ENCODE data around the gene NXN.
"Not testable (repeated sequence)": the region's sequence is repeated elsewhere in the genome, so short reads cannot be mapped to it uniquely, and the experiment has no call there.

NXN gene

GRCh38 chr17:887551-888209, 91.9 kb downstream of the NXN start:
- no peak for DNase-seq (ENCODE audit: low spot score)

- no peak for DNase-seq (ENCODE audit: low spot score)
Observed at GRCh38 chr17:885971-886571, 93.5 kb downstream of the NXN start.

DNA sequence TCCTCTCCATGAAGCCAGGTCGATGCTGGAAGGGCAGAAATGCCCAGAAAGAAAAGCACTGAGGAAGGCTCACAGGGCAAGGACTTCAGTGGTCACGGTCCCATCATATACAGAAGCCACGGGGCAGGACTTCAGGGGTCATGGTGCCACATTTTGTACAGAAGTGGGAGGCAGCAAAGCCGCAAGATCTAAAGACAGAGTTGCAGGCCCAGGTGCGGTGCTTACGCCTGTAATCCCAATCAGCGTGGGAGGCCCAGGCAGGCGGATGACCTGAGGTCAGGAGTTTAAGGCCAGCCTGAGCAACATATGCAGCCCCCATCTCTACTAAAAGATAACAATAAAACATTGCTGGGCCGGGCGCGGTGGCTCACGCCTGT, 96.0 kb downstream of the NXN start:
- DNase-seq (ENCODE audit: low spot score): no peak

GRCh38 chr17:882827-883585, 96.6 kb downstream of the NXN start:
- no peak for DNase-seq (ENCODE audit: low spot score)

DNA sequence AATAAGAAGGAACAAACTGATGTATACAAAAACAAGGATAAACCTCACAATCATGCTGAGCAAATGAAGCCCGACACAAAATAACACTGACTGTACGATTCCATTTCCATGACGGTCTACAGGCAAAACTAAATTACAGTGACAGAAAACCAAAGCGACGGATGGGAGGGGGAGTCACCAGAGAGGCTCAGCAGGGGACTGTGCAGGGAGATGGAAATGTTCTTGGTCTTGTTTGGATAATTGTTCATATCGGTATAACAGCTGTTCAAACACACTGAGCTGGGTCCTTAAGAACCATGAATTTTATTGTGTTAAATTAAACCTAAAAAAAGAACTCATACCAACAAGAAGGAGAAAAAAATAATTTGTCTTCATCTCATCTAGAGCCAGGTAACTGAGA, 97.8 kb downstream of the NXN start:
- no peak for DNase-seq (ENCODE audit: low spot score)

DNA sequence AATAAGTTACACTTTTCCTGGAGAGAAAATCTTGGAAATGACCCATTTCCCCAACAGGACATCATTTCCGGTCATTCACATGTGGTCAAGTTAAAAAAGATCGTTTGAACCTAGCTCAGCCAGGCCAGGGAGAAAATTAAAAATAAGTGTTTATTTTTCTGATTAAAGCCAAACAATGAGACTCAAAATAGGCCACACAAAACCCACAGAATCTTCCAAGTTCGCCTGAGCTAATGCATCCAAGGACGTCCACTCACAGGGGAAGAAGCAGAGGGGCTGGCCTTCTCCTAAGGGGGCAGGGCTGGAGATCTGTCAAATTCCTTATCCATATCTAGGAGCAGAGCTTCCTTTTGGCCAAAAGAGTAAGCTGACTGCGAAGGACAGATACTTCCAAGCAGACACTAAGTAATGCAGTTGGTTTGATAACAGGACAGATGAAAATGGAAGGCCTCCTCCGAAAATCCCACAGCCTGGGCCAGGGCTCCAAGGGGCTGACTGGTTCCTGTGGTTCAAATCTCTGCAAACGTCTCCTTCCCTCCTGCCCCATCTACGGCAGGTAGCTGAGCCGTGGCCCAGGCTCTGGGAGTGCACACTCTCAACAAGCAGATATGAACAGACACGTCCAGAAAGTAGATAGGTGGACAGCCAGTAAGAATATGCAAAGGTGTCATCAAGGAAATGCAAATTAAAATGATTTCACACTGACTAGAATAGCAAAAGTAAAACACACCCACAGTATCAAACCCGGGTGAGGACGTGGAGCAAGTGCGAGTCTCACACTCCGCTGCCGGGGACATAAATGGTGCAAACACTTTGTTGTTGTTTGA, 98.9 kb downstream of the NXN start:
- DNase-seq (ENCODE audit: low spot score): no peak

- DNase-seq (ENCODE audit: low spot score): no peak
Observed at GRCh38 chr17:879546-880442, 99.8 kb downstream of the NXN start.

DNA sequence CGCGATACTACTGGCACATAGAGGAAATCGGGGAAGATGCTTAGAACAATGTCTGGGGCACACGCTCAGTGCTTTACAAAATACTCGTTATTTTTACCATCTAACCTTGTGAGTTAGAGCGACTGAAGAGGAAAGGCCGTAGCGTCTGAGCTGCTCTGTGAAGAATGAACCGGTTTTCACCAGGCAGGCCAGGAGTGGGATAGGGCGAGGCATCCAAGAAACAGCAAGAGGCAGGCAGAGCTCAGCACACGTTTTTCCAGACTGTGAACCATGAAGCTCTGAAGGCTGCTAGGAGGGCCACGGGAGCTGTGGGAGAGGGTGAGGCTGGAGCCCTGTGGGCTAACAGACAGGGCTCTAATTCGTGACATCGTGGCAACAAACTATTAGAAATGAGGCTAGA, 101.9 kb downstream of the NXN start:
- no peak for DNase-seq (ENCODE audit: low spot score)

DNA sequence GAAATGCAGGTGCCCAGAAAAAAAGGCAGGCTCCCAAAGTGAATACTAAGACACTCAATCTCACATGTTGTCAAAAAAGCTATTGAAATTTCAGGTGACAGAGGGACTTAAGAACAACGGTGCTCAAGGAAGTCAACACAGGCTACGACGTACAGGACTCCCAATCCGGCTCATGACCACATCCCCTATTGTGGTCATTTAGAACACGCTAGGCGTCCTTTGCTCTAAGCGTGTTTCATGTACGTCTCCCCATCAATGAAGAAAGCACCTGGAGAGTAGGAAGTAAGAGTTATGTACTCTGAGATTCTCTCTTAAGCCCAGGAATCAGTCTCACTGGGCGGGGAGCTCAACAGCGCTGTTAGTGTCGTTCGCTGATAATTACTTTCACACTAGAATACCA, 103.3 kb downstream of the NXN start:
- DNase-seq (ENCODE audit: low spot score): no peak

GRCh38 chr17:874590-874989, 105.0 kb downstream of the NXN start:
- DNase-seq (ENCODE audit: low spot score): not testable (repeated sequence)

GRCh38 chr17:872855-873254, 106.7 kb downstream of the NXN start:
- DNase-seq (ENCODE audit: low spot score): no peak

DNA sequence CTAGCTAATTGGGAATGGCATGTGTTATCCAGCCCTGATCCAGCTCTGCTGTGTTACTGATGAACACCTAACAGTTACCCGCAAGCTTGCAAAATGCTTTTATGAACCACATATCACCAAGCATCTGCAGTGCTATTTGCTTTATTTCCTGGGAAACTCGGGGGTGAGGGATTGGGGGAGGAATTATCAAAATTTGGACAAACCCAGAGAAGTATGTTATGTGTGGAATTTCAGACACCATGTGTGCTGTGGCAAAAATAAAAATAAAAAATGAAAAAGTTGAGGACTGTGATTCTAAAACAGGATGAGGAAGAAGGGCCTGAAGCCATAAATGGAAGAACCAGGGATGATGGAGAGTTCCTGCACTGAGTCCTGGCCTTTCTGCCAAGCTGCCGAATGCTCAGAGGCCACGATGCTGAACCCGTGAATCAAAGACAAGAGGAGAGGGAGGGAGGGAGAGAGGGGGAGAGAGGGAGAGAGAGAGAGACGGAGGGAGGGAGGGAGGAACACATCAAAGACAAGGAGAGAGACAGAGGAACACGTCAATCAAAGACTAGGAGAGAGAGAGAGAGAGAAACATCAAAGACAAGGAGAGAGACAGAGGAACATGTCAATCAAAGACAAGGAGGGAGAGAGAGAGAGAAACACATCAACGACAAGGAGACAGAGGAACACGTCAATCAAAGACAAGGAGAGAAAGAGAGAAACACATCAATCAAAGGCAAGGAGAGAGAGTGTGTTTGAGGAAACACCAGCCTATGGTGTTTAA, 107.6 kb downstream of the NXN start:
- no peak for DNase-seq (ENCODE audit: low spot score)

DNA sequence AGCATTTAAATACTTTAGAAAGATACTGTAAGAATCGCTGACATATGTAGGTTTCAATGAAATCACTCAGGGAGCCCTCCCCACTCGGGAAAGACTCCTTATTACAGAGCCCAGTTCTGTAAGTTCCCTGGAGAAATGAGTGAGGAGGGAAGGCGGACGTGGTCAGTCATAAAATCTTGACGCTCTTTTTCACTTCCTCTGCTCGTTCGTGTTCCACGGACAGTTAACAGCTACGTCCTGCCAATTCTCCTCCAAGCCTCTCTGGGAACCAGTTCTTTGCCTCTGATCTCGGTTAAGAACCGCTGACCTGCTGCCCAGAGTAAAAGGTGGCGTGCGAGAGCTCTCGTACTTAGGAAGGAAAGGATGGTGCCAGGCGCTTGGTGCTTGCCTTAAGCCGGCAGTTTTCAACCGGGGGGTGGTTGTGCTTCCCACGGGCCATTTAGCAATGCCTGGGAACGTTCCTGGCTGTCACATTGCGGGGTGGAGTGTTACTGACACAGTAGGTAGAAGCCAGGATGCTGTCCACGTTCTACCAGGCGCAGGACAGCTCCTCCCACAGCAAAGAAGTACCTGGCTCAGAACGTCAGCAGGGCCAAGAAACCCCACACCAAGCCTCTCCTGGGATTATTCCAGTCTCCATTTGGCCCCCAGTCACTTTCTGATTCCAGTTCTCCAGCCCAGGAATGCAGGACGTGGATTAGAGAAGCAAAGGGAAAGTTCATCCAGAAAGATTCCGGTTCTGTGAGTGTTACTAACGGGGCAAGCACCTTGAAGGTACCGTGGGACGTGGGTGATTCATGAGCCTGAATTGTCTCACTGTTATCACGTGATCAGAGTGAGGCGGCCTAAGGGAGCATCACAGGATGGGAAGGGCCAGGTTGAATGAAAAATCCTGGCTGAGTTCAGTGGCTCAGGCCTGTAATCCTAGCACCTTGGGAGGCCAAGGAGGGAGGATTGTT, 109.7 kb downstream of the NXN start:
- DNase-seq (ENCODE audit: low spot score): no peak

- no peak for DNase-seq (ENCODE audit: low spot score)
Observed at GRCh38 chr17:869086-869485, 110.5 kb downstream of the NXN start.

DNA sequence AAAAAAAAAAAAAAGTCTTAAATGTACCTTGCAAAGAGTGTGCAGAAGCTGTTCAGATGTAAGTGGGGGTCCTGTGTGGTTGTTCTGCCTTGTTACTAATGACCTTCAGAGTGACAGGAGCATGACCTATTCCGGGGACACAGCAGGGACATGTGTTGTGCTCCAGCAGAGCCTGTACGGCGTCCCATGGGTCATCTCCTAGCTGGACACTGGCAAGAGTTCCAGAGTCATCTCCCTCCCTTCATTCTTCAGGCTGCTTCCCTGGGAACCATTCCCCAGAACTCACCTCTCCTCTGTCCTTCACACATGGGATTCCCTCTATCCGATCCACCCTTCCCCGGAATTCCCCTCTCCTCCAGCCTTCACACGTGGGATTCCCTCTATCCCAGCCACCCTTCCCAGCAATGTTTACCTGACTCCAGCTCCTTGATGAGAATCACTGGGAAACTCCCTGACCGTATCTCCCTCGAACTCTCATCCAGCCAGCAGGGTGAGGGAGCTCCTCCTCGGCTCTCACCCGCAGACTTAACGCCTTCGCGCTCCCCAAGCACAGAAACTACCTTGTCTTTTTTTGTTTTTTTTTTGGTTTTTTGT, 111.6 kb downstream of the NXN start:
- no peak for DNase-seq (ENCODE audit: low spot score)

DNA sequence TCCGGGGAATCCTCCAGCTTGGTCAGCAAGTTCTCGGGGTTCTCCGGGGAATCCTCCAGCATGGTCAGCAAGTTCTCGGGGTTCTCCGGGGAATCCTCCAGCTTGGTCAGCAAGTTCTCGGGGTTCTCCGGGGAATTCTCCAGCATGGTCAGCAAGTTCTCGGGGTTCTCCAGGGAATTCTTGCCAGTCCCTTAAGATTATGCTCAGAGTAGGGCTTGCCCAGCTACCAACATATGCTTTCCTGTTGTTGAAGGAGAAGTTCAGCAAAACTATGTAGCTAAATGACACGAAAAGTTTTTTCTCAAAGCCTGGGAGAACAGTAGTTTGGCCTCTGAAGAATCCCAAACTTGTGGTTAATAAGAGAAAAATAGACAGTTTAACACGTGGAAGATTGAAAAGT, 112.3 kb downstream of the NXN start:
- not testable (repeated sequence) for DNase-seq (ENCODE audit: low spot score)

DNA sequence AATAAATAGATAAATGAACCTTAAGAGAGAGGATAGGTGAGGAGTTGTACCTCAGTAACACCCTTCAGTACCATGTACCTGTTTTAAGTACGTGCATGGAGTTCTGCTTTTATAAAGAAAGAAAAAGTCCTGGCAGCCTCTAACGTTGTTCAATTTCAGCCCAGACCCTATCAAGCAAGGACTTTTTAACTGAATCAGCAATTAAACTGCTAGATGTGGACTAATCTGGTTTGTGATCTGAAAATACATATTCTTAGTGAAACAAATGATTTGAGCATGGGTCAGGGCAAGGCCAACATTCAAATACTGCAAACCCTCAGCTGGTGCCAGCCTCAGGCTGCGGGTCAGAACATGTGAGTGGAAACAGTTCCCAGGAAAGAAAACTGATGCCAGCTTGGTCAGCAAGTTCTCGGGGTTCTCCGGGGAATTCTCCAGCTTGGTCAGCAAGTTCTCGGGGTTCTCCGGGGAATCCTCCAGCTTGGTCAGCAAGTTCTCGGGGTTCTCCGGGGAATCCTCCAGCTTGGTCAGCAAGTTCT, 112.9 kb downstream of the NXN start:
- DNase-seq (ENCODE audit: low spot score): no peak

GRCh38 chr17:864315-864714, 115.3 kb downstream of the NXN start:
- DNase-seq (ENCODE audit: low spot score): no peak

DNA sequence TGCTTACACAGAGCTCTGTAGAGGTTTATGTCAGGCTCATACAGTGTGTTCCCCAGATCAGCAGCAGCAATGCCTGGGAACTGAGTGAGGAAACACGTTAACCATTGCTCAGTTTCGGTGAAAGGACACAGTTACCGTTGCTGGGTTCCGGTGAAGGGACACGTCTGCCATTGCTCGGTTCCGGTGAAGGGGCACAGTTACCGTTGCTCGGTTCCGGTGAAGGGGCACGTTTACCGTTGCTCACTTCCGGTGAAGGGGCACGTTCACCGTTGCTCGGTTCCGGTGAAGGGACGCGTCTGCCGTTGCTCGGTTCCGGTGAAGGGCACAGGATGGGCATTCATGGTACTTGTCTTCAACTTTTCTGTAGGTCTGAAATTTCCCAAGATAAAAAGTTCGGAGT, 115.7 kb downstream of the NXN start:
- no peak for DNase-seq (ENCODE audit: low spot score)
